Epithelial cell of proximal tubule (primary cell): ENCODE data around the gene DDOST. TPM values are rescaled to one million over a fixed set of nuclear protein-coding genes. Genes with fewer than 3 reads are reported as not detected.

ENCODE experiments used
- DNase-seq: peaks from one replicate; pipeline ENCODE4 v3.0.0-alpha.2; 2011; ENCODE audit warnings: low read depth
- H3K4me3 ChIP-seq: 2 replicates; pipeline ENCODE4 v1.5.1; 2011; ENCODE audit warnings: low read depth, mild to moderate bottlenecking, low read length
- total RNA-seq: library from RNA; depleted of rRNA; stranded (reverse); fragments of >200 nt; gene quantifications from 2 replicates; pipeline ENCODE4 v1.2.3, GENCODE V29; 2015
- TF ChIP-seq, protein P1 (sequence below): conservative IDR thresholded peaks from 2 replicates; pipeline ENCODE4 v1.5.1; 2012; ENCODE audit warnings: low read depth, mild to moderate bottlenecking, low read length

Gene DDOST
- total RNA-seq, 1 donor from 2014 or later = 191 TPM

DNA sequence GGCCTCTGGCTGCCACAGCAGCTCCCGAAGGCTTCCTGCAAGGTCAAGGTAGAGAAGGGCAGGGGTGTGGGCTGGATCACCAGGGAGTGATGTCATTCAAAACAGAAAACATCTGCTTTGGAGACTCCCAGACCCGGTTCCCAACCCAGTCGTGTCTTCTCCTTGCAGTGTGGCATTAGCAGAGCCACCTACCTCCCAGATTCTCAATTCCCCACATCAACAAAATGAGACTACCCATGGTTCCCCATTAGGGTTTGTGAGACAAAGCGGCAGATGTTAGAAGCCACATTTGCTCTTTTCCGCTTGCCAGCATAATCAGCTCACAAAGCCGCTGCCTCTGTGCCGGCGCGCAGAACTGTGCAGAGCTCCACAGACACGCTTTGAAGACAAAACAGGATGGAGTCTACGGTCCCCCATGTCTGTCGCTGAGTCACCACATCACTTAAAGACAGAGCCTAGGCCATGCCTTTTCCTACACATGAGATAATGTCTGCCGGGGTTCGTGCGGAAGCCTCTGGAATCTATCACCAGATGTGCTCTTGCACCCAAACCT, 44.1 kb upstream of the DDOST start:
- no peak overlapping the region for H3K4me3 ChIP-seq
- no peak for DNase-seq
- TF ChIP-seq, protein P1, sequence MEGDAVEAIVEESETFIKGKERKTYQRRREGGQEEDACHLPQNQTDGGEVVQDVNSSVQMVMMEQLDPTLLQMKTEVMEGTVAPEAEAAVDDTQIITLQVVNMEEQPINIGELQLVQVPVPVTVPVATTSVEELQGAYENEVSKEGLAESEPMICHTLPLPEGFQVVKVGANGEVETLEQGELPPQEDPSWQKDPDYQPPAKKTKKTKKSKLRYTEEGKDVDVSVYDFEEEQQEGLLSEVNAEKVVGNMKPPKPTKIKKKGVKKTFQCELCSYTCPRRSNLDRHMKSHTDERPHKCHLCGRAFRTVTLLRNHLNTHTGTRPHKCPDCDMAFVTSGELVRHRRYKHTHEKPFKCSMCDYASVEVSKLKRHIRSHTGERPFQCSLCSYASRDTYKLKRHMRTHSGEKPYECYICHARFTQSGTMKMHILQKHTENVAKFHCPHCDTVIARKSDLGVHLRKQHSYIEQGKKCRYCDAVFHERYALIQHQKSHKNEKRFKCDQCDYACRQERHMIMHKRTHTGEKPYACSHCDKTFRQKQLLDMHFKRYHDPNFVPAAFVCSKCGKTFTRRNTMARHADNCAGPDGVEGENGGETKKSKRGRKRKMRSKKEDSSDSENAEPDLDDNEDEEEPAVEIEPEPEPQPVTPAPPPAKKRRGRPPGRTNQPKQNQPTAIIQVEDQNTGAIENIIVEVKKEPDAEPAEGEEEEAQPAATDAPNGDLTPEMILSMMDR = no peak

GRCh38 chr1:20704390-20705202, 43.4 kb upstream of the DDOST start:
- no peak for DNase-seq
- TF ChIP-seq, protein P1 = no peak
- H3K4me3 ChIP-seq = no peak overlapping the region

DNA sequence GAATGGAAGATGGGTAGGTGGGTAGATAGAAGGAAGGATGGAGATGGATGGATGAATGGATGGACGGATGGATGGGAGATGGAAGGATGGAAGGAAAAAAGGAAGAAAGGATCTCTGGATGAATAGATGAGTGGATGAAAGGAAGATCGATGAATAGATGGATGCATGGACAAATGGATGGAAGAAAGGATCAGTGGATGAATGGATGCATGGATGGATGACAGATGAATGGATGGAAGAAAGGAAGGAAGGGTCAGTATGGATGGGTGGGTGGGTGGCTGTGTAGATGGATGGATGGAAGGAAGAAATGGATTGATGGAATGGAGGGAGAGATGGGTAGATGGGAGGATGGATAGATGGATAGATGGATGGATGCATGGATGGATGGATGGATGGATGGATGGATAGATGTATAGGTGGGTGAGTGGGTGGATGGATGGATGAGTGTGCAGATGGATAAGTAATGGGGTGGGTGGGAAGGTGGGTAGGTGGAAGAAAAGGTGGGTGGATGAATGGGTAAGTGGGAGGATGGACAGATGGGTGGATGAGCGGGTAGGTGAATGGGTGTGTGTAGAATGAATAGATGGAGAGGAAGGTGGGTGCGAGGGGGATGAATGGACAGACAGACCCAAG, 42.1 kb upstream of the DDOST start:
- TF ChIP-seq, protein P1 = no peak
- DNase-seq = no peak
- H3K4me3 ChIP-seq = no peak overlapping the region

DNA sequence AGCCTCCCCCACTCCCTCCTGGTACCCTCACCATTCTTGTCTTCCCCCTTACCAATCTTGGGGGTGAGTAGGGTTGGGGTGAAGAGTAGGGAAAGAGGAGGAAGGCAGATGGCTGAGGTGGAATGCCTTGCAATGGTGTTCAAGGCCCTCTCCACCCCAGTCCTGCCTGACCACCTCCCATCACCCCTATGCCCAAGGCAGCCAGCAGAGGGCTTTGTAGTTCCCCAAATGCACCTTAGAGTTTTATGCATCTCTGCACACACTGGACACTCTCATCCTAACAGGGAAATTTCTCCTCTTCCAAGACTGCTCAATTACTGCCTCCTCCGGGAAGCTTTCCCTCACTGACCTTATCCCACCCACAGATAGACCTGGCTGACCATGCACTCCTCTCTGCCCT, 41.2 kb upstream of the DDOST start:
- no peak overlapping the region for H3K4me3 ChIP-seq
- DNase-seq = no peak
- TF ChIP-seq, protein P1 = peak; percentile 54

GRCh38 chr1:20701847-20702246, 40.7 kb upstream of the DDOST start:
- H3K4me3 ChIP-seq = no peak overlapping the region
- TF ChIP-seq, protein P1 = no peak
- DNase-seq = no peak

DNA sequence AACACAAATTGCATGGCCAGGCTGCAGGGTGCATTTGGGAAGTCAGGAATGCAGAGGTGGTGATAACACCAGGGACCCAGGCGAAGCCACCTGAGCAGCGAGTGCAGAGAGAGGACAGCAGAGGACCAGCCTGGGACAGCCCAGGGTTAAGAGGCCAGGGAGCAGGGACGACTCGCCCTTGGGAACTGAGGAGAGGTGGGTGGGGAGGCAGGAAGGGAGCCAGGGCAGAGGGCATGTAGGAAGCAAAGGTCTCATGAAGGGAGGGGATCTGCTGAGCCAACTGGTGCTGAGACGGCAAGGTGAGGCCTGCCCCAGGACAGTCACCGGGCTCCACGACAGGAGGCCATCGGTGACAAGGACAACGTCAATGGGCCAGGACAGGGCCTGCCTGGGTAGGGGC, 40.3 kb upstream of the DDOST start:
- no peak overlapping the region for H3K4me3 ChIP-seq
- TF ChIP-seq, protein P1 = no peak

More for the DNA sequence above, 40.3 kb upstream of the DDOST start:
- no peak for DNase-seq
